Left lung (tissue), 10 donors: ENCODE measurements around the gene PRKN. TPM values are rescaled to one million over a fixed set of nuclear protein-coding genes. Genes with fewer than 3 reads are reported as not detected.

Experiments
- ATAC-seq: fragments of 200-7000 bp; cut with Tn5 transposase; one replicate; pipeline ENCODE4 v1.9.1; 2020; ENCODE audit warnings: moderate library complexity
- DNase-seq, 4 donors: peaks; one replicate each; pipeline ENCODE4 v3.0.0-alpha.2; 2013 to 2020
- H3K27ac ChIP-seq, 2 donors: fragments of 200-600 bp; sonication (generic) in 1 of 2; one replicate each; pipeline versions ENCODE4 v1.5.0 to v1.8.0; 2020 to 2021
- H3K27me3 ChIP-seq, 2 donors: fragments of 200-600 bp; sonication (generic) in 1 of 2; one replicate each; pipeline versions ENCODE4 v1.5.0 to v1.8.0; 2020 to 2021
- H3K36me3 ChIP-seq, 2 donors: fragments of 200-600 bp; sonication (generic) in 1 of 2; one replicate each; pipeline versions ENCODE4 v1.5.0 to v1.8.0; 2020 to 2021
- H3K4me1 ChIP-seq, 2 donors: fragments of 200-600 bp; one replicate each; pipeline ENCODE4 v1.8.0; 2021
- H3K4me3 ChIP-seq, 2 donors: fragments of 200-600 bp; sonication (generic) in 1 of 2; one replicate each; pipeline versions ENCODE4 v1.5.0 to v1.8.0; 2020 to 2021; ENCODE audit warnings: mild to moderate bottlenecking in 1 of 2
- H3K9me3 ChIP-seq, 2 donors: fragments of 200-600 bp; sonication (generic) in 1 of 2; one replicate each; pipeline versions ENCODE4 v1.5.0 to v1.8.0; 2020 to 2021
- CTCF ChIP-seq, 2 donors: fragments of 200-600 bp; sonication (generic) in 1 of 2; IDR thresholded peaks; one replicate each; pipeline versions ENCODE4 v1.5.0 to v1.8.0; 2021; ENCODE audit warnings: antibody characterized with exemption in 2 of 2
- intact Hi-C, 2 donors: fragments of 100-400 bp; cut with DNase I; formaldehyde crosslinking; loops; one replicate each; pipeline versions ENCODE4 v1.11.2 to v1.14.2; 2022
- polyA plus RNA-seq, 6 donors: library from polyadenylated mRNA; unstranded; fragments of 120-200 nt; gene quantifications; one replicate each; pipeline ENCODE4 v1.2.1, GENCODE V29; 2013; ENCODE audit not compliant: insufficient read length in 6 of 6
- total RNA-seq, 2 donors: library from RNA; stranded (reverse); fragmentation: NEBNext Ultra II Directional; extraction: Animal tissue kit (Norgen Biotek cat#: 25700); gene quantifications; one replicate each; pipeline ENCODE4 v1.2.1, GENCODE V29; 2021
- donor health status: DM: no; HTN: yes; CAD: no.
- donor health status: DM: no; HTN: no; CAD: no.

The PRKN gene
- total and polyA plus RNA-seq, 8 donors: 1.9 to 4.3 (median 2.5) TPM

GRCh38 chr6:161971043-161971442 is 756.5 kb downstream of the PRKN start:
- H3K36me3 ChIP-seq: no peaks in the 10 kb centered on the region
- no peak overlapping the region for H3K27ac ChIP-seq
- peaks cover 0 to 6% of the 10 kb centered on the region in 2 donors for H3K9me3 ChIP-seq
- no peaks in the 10 kb centered on the region for H3K4me1 ChIP-seq
- DNase-seq (no peak), ATAC-seq (no peak)
- intact Hi-C loops: no loop called here
- H3K27me3 ChIP-seq: no peaks in the 10 kb centered on the region
- TF ChIP-seq CTCF (IDR thresholded peaks at IDR 0.05): no peak
- no peak overlapping the region for H3K4me3 ChIP-seq

GRCh38 chr6:161963634-161964234 is 763.8 kb downstream of the PRKN start:
- Histone ChIP-seq H3K27ac (no peak overlapping the region), H3K4me3 (no peak overlapping the region), H3K4me1 (no peaks in the 10 kb centered on the region), H3K9me3 (no peaks in the 10 kb centered on the region), H3K27me3 (no peaks in the 10 kb centered on the region), H3K36me3 (no peaks in the 10 kb centered on the region)
- ATAC-seq (no peak), DNase-seq (no peak)
- intact Hi-C loops: no loop called here
- TF ChIP-seq CTCF (IDR thresholded peaks at IDR 0.05): no peak

- intact Hi-C loops: no loop called here
- no peak for TF ChIP-seq CTCF (IDR thresholded peaks at IDR 0.05)
- Histone ChIP-seq H3K4me1 (no peaks in the 10 kb centered on the region), H3K4me3 (no peak overlapping the region), H3K36me3 (no peaks in the 10 kb centered on the region), H3K9me3 (no peaks in the 10 kb centered on the region), H3K27me3 (no peaks in the 10 kb centered on the region), H3K27ac (no peak overlapping the region)
- no peak for DNase-seq
- no peak for ATAC-seq
Measured at GRCh38 chr6:161963181-161963580, 764.4 kb downstream of the PRKN start.

- DNase-seq (no peak), ATAC-seq (no peak)
- no peak overlapping the region for H3K27ac ChIP-seq
- no peak overlapping the region for H3K4me3 ChIP-seq
- no peaks in the 10 kb centered on the region for H3K4me1 ChIP-seq
- H3K9me3 ChIP-seq: no peaks in the 10 kb centered on the region
- intact Hi-C loops: no loop called here
- no peaks in the 10 kb centered on the region for H3K36me3 ChIP-seq
- TF ChIP-seq CTCF (IDR thresholded peaks at IDR 0.05): no peak
- no peaks in the 10 kb centered on the region for H3K27me3 ChIP-seq
Measured at GRCh38 chr6:161961796-161962195, 765.8 kb downstream of the PRKN start.

GRCh38 chr6:161961046-161961445 is 766.5 kb downstream of the PRKN start:
- Histone ChIP-seq H3K4me3 (no peak overlapping the region), H3K36me3 (no peaks in the 10 kb centered on the region), H3K27me3 (no peaks in the 10 kb centered on the region), H3K4me1 (no peaks in the 10 kb centered on the region), H3K27ac (no peak overlapping the region), H3K9me3 (no peaks in the 10 kb centered on the region)
- TF ChIP-seq CTCF (IDR thresholded peaks at IDR 0.05): no peak
- ATAC-seq (no peak), DNase-seq (no peak)
- intact Hi-C loops: no loop called here
